ENCODE data around the gene PNMT. TPM values are rescaled to one million over a fixed set of nuclear protein-coding genes. Genes with fewer than 3 reads are reported as not detected.

PNMT gene
- total RNA-seq, 1 donor from 2014 or later, result 3.9 TPM

- Histone ChIP-seq H3K9me3 (no peaks in the 10 kb centered on the region), H3K4me3 (peak overlapping the region; percentile 71), H3K27me3 (ENCODE audit: low read depth) (no peaks in the 10 kb centered on the region), H3K27ac (peak overlapping the region; percentile 88), H3K4me1 (peaks cover 15% of the 10 kb centered on the region), H3K36me3 (peaks cover 14% of the 10 kb centered on the region)
- intact Hi-C loops (cut with DNase I), result no loop called here
- no peak for DNase-seq
- ATAC-seq, result no peak
- TF ChIP-seq CTCF (IDR thresholded peaks at IDR 0.05), result no peak
These were observed 18.9 kb downstream of the PNMT start for GRCh38 chr17:39687101-39687545.

- H3K4me1 ChIP-seq, result peaks cover 15% of the 10 kb centered on the region
- no peaks in the 10 kb centered on the region for H3K9me3 ChIP-seq
- no peaks in the 10 kb centered on the region for H3K27me3 ChIP-seq (ENCODE audit: low read depth)
- TF ChIP-seq CTCF (IDR thresholded peaks at IDR 0.05), result peak; percentile 6
- H3K27ac ChIP-seq, result peak within 1 kb of the TSS; percentile 88
- intact Hi-C loops (cut with DNase I), result no loop called here
- DNase-seq, result peak; percentile 91
- H3K4me3 ChIP-seq, result peak within 1 kb of the TSS; percentile 71
- peak; percentile 93 to 97 for ATAC-seq
- peaks cover 14% of the 10 kb centered on the region for H3K36me3 ChIP-seq
These were observed 19.6 kb downstream of the PNMT start, which contains the start of gene PGAP3 for GRCh38 chr17:39687546-39688474. PGAP3 (minus strand) TSS chr17:39688057; CDS start chr17:39688014, 43 bp downstream.

- H3K4me3 ChIP-seq, result peak overlapping the region; percentile 71
- no peaks in the 10 kb centered on the region for H3K9me3 ChIP-seq
- H3K36me3 ChIP-seq, result peaks cover 9% of the 10 kb centered on the region
- H3K27me3 ChIP-seq (ENCODE audit: low read depth), result no peaks in the 10 kb centered on the region
- peaks cover 15% of the 10 kb centered on the region for H3K4me1 ChIP-seq
- DNase-seq, result no peak
- no peak for TF ChIP-seq CTCF (IDR thresholded peaks at IDR 0.05)
- H3K27ac ChIP-seq, result peak overlapping the region; percentile 88
- intact Hi-C loops (cut with DNase I), result no loop called here
- no peak for ATAC-seq
These were observed 20.2 kb downstream of the PNMT start for GRCh38 chr17:39688475-39688835.

- ATAC-seq (no peak), DNase-seq (no peak)
- peaks cover 15% of the 10 kb centered on the region for H3K4me1 ChIP-seq
- intact Hi-C loops (cut with DNase I), result no loop called here
- peak overlapping the region; percentile 71 for H3K4me3 ChIP-seq
- TF ChIP-seq CTCF (IDR thresholded peaks at IDR 0.05), result no peak
- no peak overlapping the region for H3K27ac ChIP-seq
- H3K36me3 ChIP-seq, result peaks cover 4% of the 10 kb centered on the region
- no peaks in the 10 kb centered on the region for H3K27me3 ChIP-seq (ENCODE audit: low read depth)
- no peaks in the 10 kb centered on the region for H3K9me3 ChIP-seq
These were observed 20.7 kb downstream of the PNMT start for GRCh38 chr17:39688945-39689344.

DNA sequence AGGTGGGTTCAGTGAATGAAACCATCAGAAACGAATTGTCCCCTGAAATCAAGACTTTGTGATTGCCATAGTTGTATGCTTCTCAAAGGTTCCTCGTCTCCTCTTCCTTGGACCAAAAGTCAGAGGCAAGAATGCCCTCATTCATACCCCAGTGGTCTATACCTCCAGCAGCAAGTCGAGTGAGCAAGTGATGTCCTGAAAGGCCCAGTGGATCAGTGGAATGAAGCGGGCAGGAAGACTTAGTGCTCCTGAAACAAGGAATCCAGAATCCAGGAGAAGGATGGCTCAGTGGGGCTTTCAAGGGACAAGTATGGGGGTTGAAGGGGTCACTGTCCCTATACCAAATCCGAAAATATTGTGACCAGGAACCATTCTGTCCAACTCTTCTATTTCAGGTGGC, 26.3 kb downstream of the PNMT start:
- Histone ChIP-seq H3K4me1 (peaks cover 7% of the 10 kb centered on the region), H3K36me3 (no peaks in the 10 kb centered on the region), H3K9me3 (no peaks in the 10 kb centered on the region), H3K27ac (no peak overlapping the region), H3K27me3 (ENCODE audit: low read depth) (peaks cover 3% of the 10 kb centered on the region), H3K4me3 (no peak overlapping the region)
- ATAC-seq (no peak), DNase-seq (no peak)
- no peak for TF ChIP-seq CTCF (IDR thresholded peaks at IDR 0.05)
- intact Hi-C loops (cut with DNase I), result no loop called here
